ENCODE data around the gene KIR3DL2.
"Not testable (repeated sequence)": the region's sequence is repeated elsewhere in the genome, so short reads cannot be mapped to it uniquely, and the experiment has no call there.

KIR3DL2 gene

GRCh38 chr19:54817670-54818536, 32.3 kb upstream of the KIR3DL2 start:
- TF ChIP-seq, protein P1, sequence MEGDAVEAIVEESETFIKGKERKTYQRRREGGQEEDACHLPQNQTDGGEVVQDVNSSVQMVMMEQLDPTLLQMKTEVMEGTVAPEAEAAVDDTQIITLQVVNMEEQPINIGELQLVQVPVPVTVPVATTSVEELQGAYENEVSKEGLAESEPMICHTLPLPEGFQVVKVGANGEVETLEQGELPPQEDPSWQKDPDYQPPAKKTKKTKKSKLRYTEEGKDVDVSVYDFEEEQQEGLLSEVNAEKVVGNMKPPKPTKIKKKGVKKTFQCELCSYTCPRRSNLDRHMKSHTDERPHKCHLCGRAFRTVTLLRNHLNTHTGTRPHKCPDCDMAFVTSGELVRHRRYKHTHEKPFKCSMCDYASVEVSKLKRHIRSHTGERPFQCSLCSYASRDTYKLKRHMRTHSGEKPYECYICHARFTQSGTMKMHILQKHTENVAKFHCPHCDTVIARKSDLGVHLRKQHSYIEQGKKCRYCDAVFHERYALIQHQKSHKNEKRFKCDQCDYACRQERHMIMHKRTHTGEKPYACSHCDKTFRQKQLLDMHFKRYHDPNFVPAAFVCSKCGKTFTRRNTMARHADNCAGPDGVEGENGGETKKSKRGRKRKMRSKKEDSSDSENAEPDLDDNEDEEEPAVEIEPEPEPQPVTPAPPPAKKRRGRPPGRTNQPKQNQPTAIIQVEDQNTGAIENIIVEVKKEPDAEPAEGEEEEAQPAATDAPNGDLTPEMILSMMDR (conservative IDR thresholded peaks at IDR 0.05): no peak
- no peak for TF ChIP-seq ZFX (IDR thresholded peaks at IDR 0.05)
- no peak overlapping the region for H3K27ac ChIP-seq

DNA sequence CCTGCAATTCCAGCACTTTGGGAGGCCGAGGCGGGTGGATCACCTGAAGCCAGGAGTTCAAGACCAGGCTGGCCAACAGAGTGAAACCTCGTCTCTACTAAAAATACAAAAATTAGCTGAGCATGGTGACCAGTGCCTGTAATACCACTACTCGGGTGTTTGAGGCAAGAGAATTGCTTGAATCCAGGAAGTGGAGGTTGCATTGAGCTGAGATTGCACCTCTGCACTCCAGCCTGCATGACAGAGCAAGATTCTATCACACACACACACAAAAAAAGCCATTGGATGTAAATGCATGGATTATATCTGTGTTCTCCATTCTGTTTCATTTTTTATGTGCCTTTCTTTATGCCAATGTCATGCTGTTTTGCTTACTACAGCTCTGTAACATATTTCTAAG, 25.8 kb upstream of the KIR3DL2 start:
- H3K27ac ChIP-seq: not testable (repeated sequence)

GRCh38 chr19:54825326-54825725, 24.9 kb upstream of the KIR3DL2 start:
- H3K27ac ChIP-seq: not testable (repeated sequence)

DNA sequence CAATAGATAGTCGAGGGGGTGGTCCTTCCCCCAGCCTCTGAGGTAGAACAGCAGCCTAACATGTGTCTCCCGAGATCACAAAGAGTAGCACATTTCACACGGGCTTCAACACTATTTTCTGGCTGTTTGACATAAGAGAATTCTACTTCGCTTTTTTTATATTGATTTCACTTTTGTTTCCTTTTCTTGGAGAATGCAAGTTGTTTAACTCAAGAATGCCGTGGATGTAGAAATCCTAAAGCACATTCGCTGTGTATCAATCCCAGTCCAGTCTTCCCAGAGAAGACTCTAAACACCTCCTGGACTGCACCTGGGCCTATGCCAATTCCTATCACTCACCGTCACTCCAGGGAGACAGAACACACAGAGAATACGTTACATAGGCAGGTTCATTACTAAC, 22.2 kb upstream of the KIR3DL2 start:
- not testable (repeated sequence) for H3K27ac ChIP-seq

DNA sequence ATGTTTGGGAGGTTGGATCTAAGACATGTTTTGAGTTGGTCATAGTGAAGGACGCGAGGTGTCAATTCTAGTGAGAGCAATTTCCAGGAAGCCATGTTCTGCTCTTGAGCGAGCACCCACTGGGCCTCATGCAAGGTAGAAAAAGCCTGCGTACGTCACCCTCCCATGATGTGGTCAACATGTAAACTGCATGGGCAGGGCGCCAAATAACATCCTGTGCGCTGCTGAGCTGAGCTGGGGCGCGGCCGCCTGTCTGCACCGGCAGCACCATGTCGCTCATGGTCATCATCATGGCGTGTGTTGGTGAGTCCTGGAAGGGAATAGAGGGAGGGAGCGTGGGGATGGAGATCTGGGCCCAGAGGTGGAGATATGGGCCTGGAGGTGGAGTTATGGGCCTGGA, 17.7 kb upstream of the KIR3DL2 start, which contains the start of gene KIR2DS4:
Gene KIR2DS4, plus strand, starts transcription at position 181 of the 400 bp plus-strand sequence.
- not testable (repeated sequence) for H3K27ac ChIP-seq

DNA sequence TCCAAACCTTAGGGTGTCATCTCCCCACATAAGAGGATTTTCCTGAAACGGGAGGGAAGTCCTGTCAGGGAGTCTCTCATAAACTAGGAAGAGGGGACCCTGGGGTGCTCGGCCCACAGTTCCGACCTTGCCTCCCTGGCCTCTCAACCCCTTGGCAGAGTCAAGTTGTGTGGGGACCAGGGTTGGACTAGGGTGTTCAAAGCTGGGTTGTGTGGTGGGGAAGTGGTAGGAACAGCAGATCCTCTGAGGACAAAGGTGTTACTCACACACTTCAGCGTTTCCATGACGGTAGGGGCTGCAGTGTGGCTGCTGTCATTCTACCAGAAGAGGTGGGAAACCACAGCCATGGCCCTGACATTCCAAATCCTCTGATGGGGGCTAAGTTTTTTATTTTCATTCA, 15.1 kb upstream of the KIR3DL2 start:
- not testable (repeated sequence) for H3K27ac ChIP-seq

DNA sequence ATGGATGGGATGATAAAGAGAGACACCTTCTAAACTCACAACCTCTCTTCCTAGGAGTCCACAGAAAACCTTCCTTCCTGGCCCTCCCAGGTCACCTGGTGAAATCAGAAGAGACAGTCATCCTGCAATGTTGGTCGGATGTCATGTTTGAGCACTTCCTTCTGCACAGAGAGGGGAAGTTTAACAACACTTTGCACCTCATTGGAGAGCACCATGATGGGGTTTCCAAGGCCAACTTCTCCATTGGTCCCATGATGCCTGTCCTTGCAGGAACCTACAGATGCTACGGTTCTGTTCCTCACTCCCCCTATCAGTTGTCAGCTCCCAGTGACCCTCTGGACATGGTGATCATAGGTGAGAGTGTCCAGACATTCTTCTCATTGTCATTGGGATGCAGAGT, 12.7 kb upstream of the KIR3DL2 start:
- not testable (repeated sequence) for H3K27ac ChIP-seq

DNA sequence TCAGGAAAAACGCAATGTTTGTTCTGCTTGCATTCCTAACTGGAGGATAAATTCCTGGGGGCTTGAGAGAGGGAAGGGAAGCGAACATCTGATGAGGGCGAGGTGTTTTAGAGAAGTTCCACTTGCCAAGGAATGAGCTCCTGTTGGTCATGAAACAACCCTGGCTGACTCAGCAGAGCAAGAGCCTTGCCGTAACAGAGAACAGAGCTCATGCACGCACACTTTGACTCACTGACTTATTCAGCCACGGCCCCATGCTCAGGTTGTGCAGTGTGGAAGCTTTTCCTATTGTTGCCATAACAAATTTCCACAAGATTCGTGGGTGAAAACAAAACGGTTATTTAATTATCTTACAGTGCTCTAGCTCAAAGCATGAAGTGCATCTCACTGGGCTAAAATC, 7.1 kb upstream of the KIR3DL2 start:
- not testable (repeated sequence) for H3K27ac ChIP-seq

DNA sequence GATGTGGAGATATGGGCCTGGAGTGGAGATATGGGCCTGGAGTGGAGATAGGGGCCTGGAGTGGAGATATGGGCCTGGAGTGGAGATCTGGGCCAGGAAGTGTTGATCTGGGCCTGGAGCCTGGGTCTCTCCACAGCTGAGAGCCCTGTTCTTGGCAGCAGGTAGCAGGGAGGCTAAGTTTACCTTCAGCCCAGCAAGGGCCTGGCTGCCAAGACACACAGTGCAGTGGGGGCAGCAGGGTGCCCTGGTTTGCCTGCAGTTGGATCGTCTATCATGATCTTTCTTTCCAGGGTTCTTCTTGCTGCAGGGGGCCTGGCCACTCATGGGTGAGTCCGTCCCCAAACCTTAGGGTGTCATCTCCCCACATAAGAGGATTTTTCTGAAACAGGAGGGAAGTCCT, 687 bp downstream of the KIR3DL2 start:
- TF ChIP-seq ZFX (IDR thresholded peaks at IDR 0.05): no peak
- TF ChIP-seq, protein P1 (conservative IDR thresholded peaks at IDR 0.05): no peak
- no peak overlapping the region for H3K27ac ChIP-seq

- TF ChIP-seq, protein P1 (conservative IDR thresholded peaks at IDR 0.05): no peak
- no peak for TF ChIP-seq ZFX (IDR thresholded peaks at IDR 0.05)
- no peak overlapping the region for H3K27ac ChIP-seq
Measured at GRCh38 chr19:54851353-54851752, 1.1 kb downstream of the KIR3DL2 start.

- not testable (repeated sequence) for H3K27ac ChIP-seq
Measured at GRCh38 chr19:54855241-54855640, 5.0 kb downstream of the KIR3DL2 start.

GRCh38 chr19:54858476-54858875, 8.2 kb downstream of the KIR3DL2 start:
- not testable (repeated sequence) for H3K27ac ChIP-seq

DNA sequence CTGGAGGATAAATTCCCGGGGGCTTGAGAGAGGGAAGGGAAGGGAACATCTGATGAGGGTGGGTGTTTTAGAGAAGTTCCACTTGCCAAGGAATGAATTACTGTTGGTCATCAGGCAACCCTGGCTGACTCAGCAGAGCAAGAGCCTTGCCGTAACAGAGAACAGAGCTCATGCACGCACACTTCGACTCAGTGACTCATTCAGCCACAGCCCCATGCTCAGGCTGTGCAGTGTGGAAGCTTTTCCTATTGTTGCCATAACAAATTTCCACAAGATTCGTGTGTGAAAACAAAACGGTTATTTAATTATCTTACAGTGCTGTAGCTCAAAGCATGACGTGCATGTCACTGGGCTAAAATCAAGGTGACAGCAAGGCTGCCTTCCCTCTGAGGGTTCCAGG, 9.2 kb downstream of the KIR3DL2 start:
- H3K27ac ChIP-seq: not testable (repeated sequence)

- not testable (repeated sequence) for H3K27ac ChIP-seq
Measured at GRCh38 chr19:54863459-54863858, 13.2 kb downstream of the KIR3DL2 start.

Data from C4-2B (cell line).